Stimulated activated CD4-positive, alpha-beta T cell treated with anti-CD3 and anti-CD28 coated beads, Interleukin-2, amount 100 ng/mL, for 24 hours (primary cell): ENCODE data around the gene MAML1.

Experiments used
- DNase-seq, 2 donors: peaks; one replicate each; pipeline ENCODE4 v3.0.0-alpha.2; 2020

The MAML1 gene

GRCh38 chr5:179812135-179812825, 79.7 kb downstream of the MAML1 start:
- no peak for DNase-seq

GRCh38 chr5:179812997-179813607, 80.5 kb downstream of the MAML1 start:
- no peak for DNase-seq

GRCh38 chr5:179814090-179814489, 81.5 kb downstream of the MAML1 start:
- DNase-seq = no peak

- no peak for DNase-seq
These were observed 83.0 kb downstream of the MAML1 start for GRCh38 chr5:179815491-179816249.

GRCh38 chr5:179816401-179816795, 83.8 kb downstream of the MAML1 start:
- DNase-seq = no peak

GRCh38 chr5:179816796-179817469, 84.3 kb downstream of the MAML1 start:
- no peak for DNase-seq

- DNase-seq = no peak
These were observed 84.8 kb downstream of the MAML1 start for GRCh38 chr5:179817470-179817840.

- DNase-seq = no peak
These were observed 85.5 kb downstream of the MAML1 start for GRCh38 chr5:179817890-179818745.

- peak; percentile 79 to 83 for DNase-seq
These were observed 86.2 kb downstream of the MAML1 start for GRCh38 chr5:179818746-179819295.

- DNase-seq = peak; percentile 46 to 53
These were observed 86.9 kb downstream of the MAML1 start for GRCh38 chr5:179819296-179820126.

GRCh38 chr5:179820127-179820482, 87.5 kb downstream of the MAML1 start:
- DNase-seq = no peak

GRCh38 chr5:179820483-179821297, 88.1 kb downstream of the MAML1 start, which contains the start of gene SQSTM1:
SQSTM1 (plus strand) TSS chr5:179820905; CDS start chr5:179820937, 32 bp downstream.
- DNase-seq = peak; percentile 82 to 85

- peak; percentile 86 to 87 for DNase-seq
These were observed 88.9 kb downstream of the MAML1 start for GRCh38 chr5:179821298-179822058.

GRCh38 chr5:179822059-179822432, 89.4 kb downstream of the MAML1 start:
- DNase-seq = no peak

GRCh38 chr5:179822444-179822990, 89.9 kb downstream of the MAML1 start:
- no peak for DNase-seq

- DNase-seq = no peak
These were observed 91.5 kb downstream of the MAML1 start for GRCh38 chr5:179823937-179824744.

GRCh38 chr5:179824745-179825112, 92.1 kb downstream of the MAML1 start:
- no peak for DNase-seq

- no peak for DNase-seq
These were observed 93.1 kb downstream of the MAML1 start for GRCh38 chr5:179825655-179826182.
